HepG2 (cell line): Measurements from ENCODE around the gene TUBAL3. TPM values are rescaled to one million over a fixed set of nuclear protein-coding genes. Genes with fewer than 3 reads are reported as not detected.

Experiments
- ARID4A ChIP-seq: sonication (generic); formaldehyde crosslinking; IDR thresholded peaks from 2 replicates; pipeline ENCODE4 v1.5.0; 2020; ENCODE audit warnings: mild to moderate bottlenecking, missing genetic modification reagents, borderline replicate concordance
- CBX5 ChIP-seq: sonication (generic); formaldehyde crosslinking; IDR thresholded peaks from 2 replicates; pipeline ENCODE4 v1.4.0; 2020; ENCODE audit warnings: missing genetic modification reagents, borderline replicate concordance
- FOXC1 ChIP-seq: sonication (generic); formaldehyde crosslinking; IDR thresholded peaks from 2 replicates; pipeline ENCODE4 v1.8.0; 2022; ENCODE audit warnings: mild to moderate bottlenecking, missing genetic modification reagents, borderline replicate concordance
- NFIB ChIP-seq: sonication (generic); formaldehyde crosslinking; IDR thresholded peaks from 2 replicates; pipeline ENCODE4 v1.9.0; 2021; ENCODE audit warnings: missing genetic modification reagents, mild to moderate bottlenecking, borderline replicate concordance
- ZHX2 ChIP-seq, 2 experiments: sonication (generic) in 1 of 2; formaldehyde crosslinking in 1 of 2; IDR thresholded peaks; 2 replicates each; pipeline versions ENCODE4 v1.6.1 to v1.9.0; 2014 to 2022; ENCODE audit warnings: antibody characterized with exemption in 1 of 2, borderline replicate concordance in 1 of 2, inconsistent platforms in 1 of 2, low read depth in 1 of 2, missing genetic modification reagents in 1 of 2
- polyA plus RNA-seq, 8 experiments: library from polyadenylated mRNA; depleted of rRNA in 3 of 8; stranded (reverse) in 7 of 8; unstranded in 1 of 8; fragments of >200 nt; fragmentation: Illumina TruSeq in 4 of 8; extraction: Trizol in 4 of 8; gene quantifications; 2 replicates each; pipeline versions ENCODE4 v1.2.1 to v1.2.3, GENCODE V29; 2011 to 2016; ENCODE audit warnings: low read depth in 4 of 8, missing spikeins in 1 of 8, mixed read lengths in 1 of 8; ENCODE audit not compliant: insufficient read depth in 1 of 8
- total RNA-seq, 5 experiments: library from RNA; depleted of rRNA; stranded (reverse); fragments of >200 nt; fragmentation: Illumina TruSeq; extraction: Trizol; gene quantifications; 2 replicates each; pipeline ENCODE4 v1.2.3, GENCODE V29; 2016; ENCODE audit warnings: low read depth in 1 of 5

The TUBAL3 gene
- total and polyA plus RNA-seq, 2 of the 13 experiments (the other 11 are each of a cell fraction or from before 2014, with no cell fraction given) = 0.07 to 0.26 TPM

GRCh38 chr10:5449823-5450222 is 45.2 kb upstream of the TUBAL3 start (continued):
- no peak for TF ChIP-seq ZHX2 (IDR thresholded peaks at IDR 0.05; ENCODE audit: low read depth)
- TF ChIP-seq ZHX2 (CRISPR knock-in tag; IDR thresholded peaks at IDR 0.05; ENCODE audit: borderline replicate concordance) = no peak
- no peak for TF ChIP-seq NFIB
- TF ChIP-seq ARID4A = peak; percentile 24; the same call in 1 of the 2 replicates
- no peak for TF ChIP-seq CBX5 (CRISPR knock-in tag)
- no peak for TF ChIP-seq FOXC1 (CRISPR knock-in tag)
